Body of pancreas (tissue), 4 donors: ENCODE results near the gene DBN1. TPM values are rescaled to one million over a fixed set of nuclear protein-coding genes. Genes with fewer than 3 reads are reported as not detected.

Source experiments
- ATAC-seq: fragments of 150-250 bp; one replicate; pipeline ENCODE4 v1.9.1; 2016
- DNase-seq, 4 donors: peaks; one replicate each; pipeline ENCODE4 v3.0.0-alpha.2; 2019
- H3K27ac ChIP-seq, 4 donors: fragments of 200-600 bp; sonication (generic); 1 replicate in 3 of 4; 2 replicates in 1 of 4; pipeline versions ENCODE4 v1.5.1 to v1.6.1; 2016 to 2019; ENCODE audit warnings: mild to moderate bottlenecking in 1 of 4, mixed read lengths in 1 of 4, moderate library complexity in 1 of 4
- H3K27me3 ChIP-seq, 2 donors: fragments of 200-600 bp; sonication (generic); one replicate each; pipeline ENCODE4 v1.6.0; 2016; ENCODE audit warnings: mild to moderate bottlenecking in 1 of 2
- H3K36me3 ChIP-seq, 2 donors: fragments of 200-600 bp; sonication (generic); replicated peaks in 1 of 2; 2 replicates each; pipeline ENCODE4 v1.5.1; 2016; ENCODE audit warnings: low read depth in 2 of 2; ENCODE audit not compliant: insufficient read depth in 1 of 2
- H3K4me1 ChIP-seq: fragments of 200-600 bp; sonication (generic); one replicate; pipeline ENCODE4 v1.6.0; 2016
- H3K4me3 ChIP-seq, 2 donors: fragments of 200-600 bp; sonication (generic); 1 replicate in 1 of 2; 2 replicates in 1 of 2; pipeline ENCODE4 v1.5.1; 2016 to 2019
- H3K9me3 ChIP-seq, 3 donors: fragments of 200-600 bp; sonication (generic); 1 replicate in 2 of 3; 2 replicates in 1 of 3; pipeline ENCODE4 v1.5.1; 2016
- CTCF ChIP-seq, 7 experiments: fragments of 450-650 bp in 4 of 7; fragments of 200-600 bp in 3 of 7; sonication (generic) in 3 of 7; IDR thresholded peaks; one replicate each; pipeline ENCODE4 v1.5.1; 2016 to 2019; ENCODE audit warnings: antibody characterized with exemption in 7 of 7
- POLR2A ChIP-seq, 3 donors: fragments of 450-650 bp; IDR thresholded peaks; one replicate each; pipeline ENCODE4 v1.6.1; 2016; ENCODE audit warnings: antibody characterized with exemption in 3 of 3, mild to moderate bottlenecking in 2 of 3
- WGBS, 2 donors: methylation state at CpG; one replicate each; pipeline ENCODE4 v1.1.5; 2017; 5-methylcytosine and 5-hydroxymethylcytosine counted together
- intact Hi-C: fragments of 100-400 bp; cut with DNase I; formaldehyde crosslinking; loops from one replicate; pipeline ENCODE4 v1.15.1; 2023
- total RNA-seq, 2 donors: library from RNA; depleted of rRNA; stranded (reverse); fragments of >200 nt; gene quantifications; one replicate each; pipeline ENCODE4 v1.1.0, GENCODE V29; 2016

DBN1 gene
- total RNA-seq, 2 donors from 2014 or later: 28.0 to 29.0 TPM

GRCh38 chr5:177507596-177508220 lies 34.3 kb upstream of the DBN1 start:
- ATAC-seq (no peak), DNase-seq (no peak)
- Histone ChIP-seq H3K4me1 (peaks cover 14% of the 10 kb centered on the region), H3K9me3 (no peaks in the 10 kb centered on the region), H3K27ac (no peak overlapping the region), H3K27me3 (no peaks in the 10 kb centered on the region), H3K4me3 (no peak overlapping the region), H3K36me3 (peaks cover 11 to 17% of the 10 kb centered on the region in 2 donors)
- WGBS, 2 donors: 77 to 89% methylated on average over 14 to 17 of the region's 17 CpGs
- intact Hi-C loops: no loop called here
- TF ChIP-seq CTCF (IDR thresholded peaks at IDR 0.05) (no peak), POLR2A (IDR thresholded peaks at IDR 0.05) (no peak)

- WGBS, 2 donors: 44 to 54% methylated on average over 9 of the region's 9 CpGs
- intact Hi-C loops: no loop called here
- TF ChIP-seq POLR2A (IDR thresholded peaks at IDR 0.05) (no peak), CTCF (IDR thresholded peaks at IDR 0.05) (peak in 1 of 7 experiments; percentile 8)
Measured at GRCh38 chr5:177507165-177507564, 33.7 kb upstream of the DBN1 start.

DNA sequence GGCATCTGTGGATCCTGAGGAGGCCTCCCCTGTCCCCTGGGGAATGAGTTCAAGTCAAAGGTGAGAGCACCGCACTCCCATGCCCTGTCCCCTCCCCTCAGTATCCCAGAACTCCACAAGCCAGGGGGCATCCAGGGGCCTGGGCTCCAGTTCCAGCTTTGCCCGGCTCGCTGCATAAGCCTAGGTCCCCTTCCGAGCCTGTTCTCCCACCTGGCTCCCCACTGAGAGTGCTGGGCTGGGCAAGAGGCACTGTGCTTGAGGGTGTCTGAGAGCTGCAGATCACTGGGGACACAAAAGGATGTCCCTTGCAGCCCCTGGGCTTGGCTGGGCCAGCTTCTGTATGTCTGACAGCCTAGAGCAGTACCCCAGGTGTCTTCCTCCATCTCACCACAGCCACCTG lies 31.6 kb upstream of the DBN1 start:
- H3K4me3 ChIP-seq: no peak overlapping the region
- peaks cover 12% of the 10 kb centered on the region for H3K4me1 ChIP-seq
- DNase-seq: no peak
- no peak for ATAC-seq
- WGBS, 2 donors: 88 to 95% methylated on average over 4 of the region's 4 CpGs
- intact Hi-C loops: no loop called here
- H3K36me3 ChIP-seq: no peaks in the 10 kb centered on the region
- no peaks in the 10 kb centered on the region for H3K27me3 ChIP-seq
- no peak overlapping the region for H3K27ac ChIP-seq
- H3K9me3 ChIP-seq: no peaks in the 10 kb centered on the region
- TF ChIP-seq POLR2A (IDR thresholded peaks at IDR 0.05) (no peak), CTCF (IDR thresholded peaks at IDR 0.05) (no peak)

More at GRCh38 chr5:177507165-177507564, 33.7 kb upstream of the DBN1 start:
- H3K27ac ChIP-seq: no peak overlapping the region
- no peaks in the 10 kb centered on the region for H3K9me3 ChIP-seq
- no peaks in the 10 kb centered on the region for H3K27me3 ChIP-seq
- H3K4me1 ChIP-seq: peaks cover 14% of the 10 kb centered on the region
- peaks cover 6 to 12% of the 10 kb centered on the region in 2 donors for H3K36me3 ChIP-seq
- no peak for DNase-seq
- ATAC-seq: no peak
- H3K4me3 ChIP-seq: no peak overlapping the region

DNA sequence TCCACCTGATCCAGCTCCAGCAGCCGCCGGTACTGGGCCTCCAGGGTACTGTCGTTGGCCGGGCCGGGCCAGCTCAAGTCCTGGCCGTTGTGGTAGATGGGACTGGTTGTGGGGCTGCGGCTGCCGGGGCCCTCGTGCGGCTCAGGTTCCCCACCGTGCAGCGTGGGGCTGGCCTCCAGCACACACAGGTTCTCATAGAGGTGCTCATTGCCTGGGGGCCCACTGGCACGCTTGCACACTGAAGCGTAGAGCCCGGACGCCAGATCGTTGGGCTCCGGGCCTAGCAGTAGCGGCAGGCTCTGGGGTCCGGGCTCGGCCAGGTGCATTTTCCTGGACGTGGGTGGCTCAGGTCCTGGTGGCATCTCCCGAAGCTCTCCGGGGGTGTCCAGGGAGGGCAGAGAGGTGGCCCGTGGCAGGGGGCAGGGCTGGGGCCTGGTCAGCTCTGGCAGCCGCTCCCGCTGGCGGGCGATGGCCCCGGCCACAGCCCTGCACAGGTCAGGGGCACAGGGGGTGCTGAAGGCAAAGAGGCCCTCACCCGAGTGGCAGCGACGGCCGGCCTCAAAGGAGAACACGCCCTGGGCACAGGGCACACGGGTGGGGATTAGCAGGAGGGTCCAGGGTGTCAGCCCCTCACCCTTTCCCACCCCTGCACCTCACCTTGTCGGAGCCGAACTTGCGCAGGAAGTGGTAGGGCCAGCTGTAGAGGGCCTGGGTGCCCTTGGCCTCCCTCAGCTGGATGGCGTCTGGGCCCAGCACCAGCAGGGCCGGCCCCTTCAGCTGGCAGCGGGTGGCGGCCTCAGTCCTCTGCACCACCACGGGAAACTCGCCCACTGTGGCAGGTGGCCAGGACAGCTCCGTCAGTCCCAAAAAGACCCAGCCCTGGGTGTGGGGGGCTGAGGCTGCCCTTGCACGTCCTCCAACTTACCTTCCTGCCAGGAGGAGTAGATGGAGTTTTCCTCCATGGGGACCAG lies 30.9 kb upstream of the DBN1 start:
- WGBS, 2 donors: 82 to 87% methylated on average over 3 to 44 of the region's 47 CpGs
- Histone ChIP-seq H3K27ac (no peak overlapping the region), H3K27me3 (no peaks in the 10 kb centered on the region), H3K4me3 (no peak overlapping the region), H3K36me3 (no peaks in the 10 kb centered on the region), H3K9me3 (no peaks in the 10 kb centered on the region), H3K4me1 (peaks cover 6% of the 10 kb centered on the region)
- TF ChIP-seq CTCF (IDR thresholded peaks at IDR 0.05) (no peak), POLR2A (IDR thresholded peaks at IDR 0.05) (no peak)
- intact Hi-C loops: loop anchor here (5.0 kb wide), 1 partner anchor 117 kb away; no protein-coding TSS in a partner anchor
- ATAC-seq (no peak), DNase-seq (no peak)
